Epidermal melanocyte (primary cell): Measurements from ENCODE around the gene RAD21L1.

Source experiments
- DNase-seq: peaks from one replicate; pipeline ENCODE4 v3.0.0; 2011; ENCODE audit warnings: low spot score; ENCODE audit not compliant: insufficient read length

Gene RAD21L1

DNA sequence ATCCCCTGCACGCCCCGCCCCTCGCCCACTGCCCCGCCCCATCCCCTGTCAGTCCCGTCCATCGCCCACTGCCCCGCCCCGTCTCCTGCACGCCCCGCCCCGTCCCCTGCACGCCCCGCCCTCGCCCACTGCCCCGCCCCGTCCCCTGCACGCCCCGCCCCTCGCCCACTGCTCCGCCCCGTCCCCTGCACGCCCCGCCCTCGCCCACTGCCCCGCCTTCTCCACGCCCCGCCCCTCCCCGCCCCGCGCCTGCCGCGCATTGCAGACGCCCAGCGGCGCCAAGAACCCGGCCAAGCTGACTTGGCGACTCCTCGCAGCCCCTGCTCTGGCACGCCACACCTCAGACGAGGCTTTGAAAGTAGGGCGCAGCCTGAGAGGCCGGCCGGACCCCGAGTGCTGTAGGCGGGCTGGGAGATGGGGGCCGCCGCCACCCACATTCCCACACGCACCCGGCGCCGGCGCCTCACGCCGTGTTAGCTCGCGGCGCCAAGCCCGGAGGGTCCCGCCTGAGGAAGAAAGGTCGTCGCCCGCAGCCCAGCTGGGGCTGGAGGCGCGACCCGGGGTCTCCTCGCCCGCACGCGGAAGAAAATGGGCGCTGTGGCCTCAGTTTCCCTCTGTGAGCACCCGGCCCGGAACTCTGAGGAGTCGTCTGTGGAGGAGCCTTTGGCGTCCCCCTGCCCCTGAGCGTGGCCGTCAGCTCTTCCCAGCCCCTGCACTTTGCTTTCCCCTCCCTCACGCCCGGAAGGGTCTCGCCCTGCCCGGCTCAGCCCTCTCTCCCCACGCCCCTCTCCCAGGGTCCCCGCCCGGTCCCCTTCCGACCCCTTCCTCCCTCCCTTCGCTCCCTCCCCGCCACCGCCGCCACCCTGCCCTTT, at the start of gene RAD21L1:
Gene RAD21L1, plus strand, starts transcription at position 262 of the 872 bp plus-strand sequence. CDS start 2,410 bp downstream, outside the sequence.
- DNase-seq: peak; percentile 41

DNA sequence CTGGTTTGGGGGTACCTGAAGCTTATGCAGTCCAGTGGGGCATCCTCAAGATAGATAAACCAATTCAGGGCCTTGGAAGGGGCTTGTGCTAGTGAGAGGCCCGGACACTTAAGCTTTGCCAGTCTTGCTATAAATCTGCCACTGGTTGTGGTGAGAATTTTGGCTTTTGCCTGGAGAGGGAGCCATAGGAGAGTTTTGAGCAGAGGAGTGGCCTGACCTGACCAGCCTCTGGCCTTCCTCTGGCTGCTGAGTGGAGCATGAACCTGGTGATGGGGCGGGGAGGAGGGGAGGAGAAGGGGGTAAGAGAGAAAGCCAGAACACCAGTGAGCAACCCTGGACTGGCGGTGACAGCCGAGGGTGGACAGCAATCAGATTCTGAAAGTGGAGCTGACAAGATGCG, 48.2 kb upstream of the RAD21L1 start:
- DNase-seq: no peak

DNA sequence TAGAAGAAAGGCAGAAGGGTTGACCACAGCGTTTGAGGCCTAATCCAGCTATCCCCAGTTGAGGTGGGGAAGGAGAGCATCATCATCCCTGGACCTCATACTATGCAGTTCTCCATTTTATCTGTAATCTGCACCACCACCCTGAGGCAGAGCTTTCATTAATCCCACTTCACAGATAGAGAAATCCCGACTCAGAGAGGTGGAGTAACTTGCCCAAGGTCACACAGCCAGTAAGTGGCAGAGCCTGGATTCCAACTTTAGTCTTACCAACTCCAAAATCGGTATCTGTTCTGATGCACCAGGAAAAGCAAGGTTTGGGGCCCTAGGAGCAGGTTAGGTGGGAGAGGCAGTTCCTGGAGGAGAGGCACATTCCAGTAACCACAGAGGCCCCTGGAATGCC, 47.7 kb upstream of the RAD21L1 start:
- DNase-seq: no peak

- no peak for DNase-seq
Observed at GRCh38 chr20:1178623-1179022, 47.2 kb upstream of the RAD21L1 start.

GRCh38 chr20:1180949-1181348, 44.9 kb upstream of the RAD21L1 start:
- no peak for DNase-seq

GRCh38 chr20:1182106-1182505, 43.7 kb upstream of the RAD21L1 start:
- no peak for DNase-seq

DNA sequence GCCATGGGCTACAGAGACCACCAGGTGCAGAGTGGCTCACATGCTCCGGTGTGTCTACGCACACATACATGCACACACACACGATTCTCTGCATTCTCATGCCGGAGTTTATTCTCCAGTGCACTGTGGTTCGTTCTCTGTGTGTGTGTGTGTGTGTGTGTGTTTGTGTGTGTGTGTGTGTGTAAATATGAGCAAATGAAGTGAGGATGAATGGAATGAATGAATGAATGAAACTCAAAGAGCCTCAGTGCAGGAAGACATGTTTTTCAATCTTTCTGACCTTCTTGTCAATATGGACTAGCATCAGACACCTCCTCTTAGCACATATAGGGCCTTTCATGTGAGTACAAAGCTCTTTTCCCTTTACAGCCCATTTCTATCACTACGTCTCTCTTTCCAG, 42.7 kb upstream of the RAD21L1 start:
- DNase-seq: no peak

- no peak for DNase-seq
Observed at GRCh38 chr20:1184260-1184637, 41.6 kb upstream of the RAD21L1 start.

- no peak for DNase-seq
Observed at GRCh38 chr20:1184638-1185315, 41.1 kb upstream of the RAD21L1 start, which contains the start of gene TMEM74B. TSS of gene TMEM74B (minus strand) at chr20:1184981. CDS start at chr20:1183801, 1,180 bp downstream.

- no peak for DNase-seq
Observed at GRCh38 chr20:1185316-1185741, 40.5 kb upstream of the RAD21L1 start.

GRCh38 chr20:1185790-1186334, 40.0 kb upstream of the RAD21L1 start:
- no peak for DNase-seq

GRCh38 chr20:1186367-1186991, 39.4 kb upstream of the RAD21L1 start:
- no peak for DNase-seq

DNA sequence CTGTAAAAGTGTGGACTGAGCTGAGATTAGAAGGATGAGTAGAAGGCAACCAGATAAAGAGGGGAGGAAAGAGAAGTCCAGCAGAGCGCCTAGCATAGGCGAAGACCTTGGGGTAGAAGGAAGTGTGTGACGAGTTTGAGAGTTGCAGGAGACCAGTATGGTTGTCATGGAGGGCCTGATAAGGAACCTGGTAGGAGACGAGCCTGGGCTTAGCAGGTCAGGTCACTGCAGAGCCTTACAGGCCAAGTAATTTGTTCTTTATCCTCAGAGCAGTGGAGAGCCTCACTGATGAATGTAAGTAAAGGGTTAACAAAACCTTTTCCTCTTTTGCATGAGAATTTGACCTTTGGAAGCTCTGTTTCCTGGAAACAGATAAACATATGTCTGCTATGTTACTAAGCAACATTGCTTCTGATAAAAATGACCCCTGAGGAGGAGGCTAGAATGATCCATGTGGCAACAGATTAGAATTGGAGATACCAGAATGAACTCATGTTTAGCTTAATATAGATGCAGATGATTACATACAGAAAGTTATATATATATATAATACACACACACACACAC, 38.2 kb upstream of the RAD21L1 start:
- no peak for DNase-seq

- DNase-seq: no peak
Observed at GRCh38 chr20:1188347-1188746, 37.5 kb upstream of the RAD21L1 start.

DNA sequence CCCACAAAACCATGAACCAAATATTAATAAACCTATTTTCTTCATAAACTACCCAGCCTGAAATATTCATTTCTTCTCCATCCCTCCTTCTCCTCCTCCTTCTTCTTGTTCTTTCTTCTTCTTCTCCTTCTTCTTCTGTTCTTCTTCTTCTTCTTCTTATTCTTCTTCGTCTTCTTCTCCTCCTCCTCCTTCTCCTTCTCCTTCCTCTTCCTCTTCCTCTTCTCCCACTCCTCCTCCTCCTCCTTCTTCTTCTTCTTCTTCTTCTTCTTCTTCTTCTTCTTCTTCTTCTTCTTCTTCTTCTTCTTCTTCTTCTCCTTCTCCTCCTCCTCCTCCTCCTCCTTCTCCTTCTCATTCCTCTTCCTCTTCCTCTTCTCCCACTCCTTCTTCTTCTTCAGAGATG, 36.0 kb upstream of the RAD21L1 start:
- DNase-seq: no peak

DNA sequence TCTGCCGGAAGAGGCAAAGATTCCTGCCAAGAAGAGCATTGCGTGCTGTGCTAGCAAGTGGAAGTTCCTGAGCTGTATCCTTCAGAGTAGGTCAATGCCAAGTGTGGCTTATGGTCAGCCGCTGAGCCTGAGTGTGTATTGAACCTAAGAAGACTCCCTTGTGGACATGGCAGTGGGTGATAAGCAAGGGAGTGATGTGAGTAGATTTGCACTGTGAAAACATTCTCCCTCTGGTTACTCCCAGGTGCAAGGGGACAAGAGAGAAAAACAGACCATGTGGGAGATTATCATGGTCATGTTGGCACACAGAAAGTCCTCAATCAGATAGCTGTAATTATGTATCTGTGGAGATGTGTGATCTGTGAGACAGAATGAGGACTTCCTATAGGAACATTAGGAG, 35.0 kb upstream of the RAD21L1 start:
- no peak for DNase-seq

DNA sequence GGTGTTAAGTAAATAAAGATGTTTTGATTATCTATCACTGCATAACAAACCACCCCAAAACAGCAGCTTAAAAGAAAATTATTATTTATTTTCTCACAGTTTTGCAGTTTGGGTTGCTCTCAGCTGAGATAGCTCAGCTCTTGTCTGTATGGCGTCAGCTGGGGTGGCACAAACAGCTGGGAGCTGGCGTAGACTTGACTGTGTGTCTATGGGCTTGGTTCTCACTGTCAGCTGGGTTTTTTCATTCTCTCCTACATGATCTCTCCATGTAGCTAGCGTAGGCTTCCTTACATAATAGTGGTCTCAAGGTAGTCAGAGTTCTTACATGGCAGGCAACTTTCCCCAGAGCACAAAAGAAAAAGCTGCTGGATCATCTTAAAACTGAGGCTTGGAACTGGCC, 34.5 kb upstream of the RAD21L1 start:
- DNase-seq: no peak

DNA sequence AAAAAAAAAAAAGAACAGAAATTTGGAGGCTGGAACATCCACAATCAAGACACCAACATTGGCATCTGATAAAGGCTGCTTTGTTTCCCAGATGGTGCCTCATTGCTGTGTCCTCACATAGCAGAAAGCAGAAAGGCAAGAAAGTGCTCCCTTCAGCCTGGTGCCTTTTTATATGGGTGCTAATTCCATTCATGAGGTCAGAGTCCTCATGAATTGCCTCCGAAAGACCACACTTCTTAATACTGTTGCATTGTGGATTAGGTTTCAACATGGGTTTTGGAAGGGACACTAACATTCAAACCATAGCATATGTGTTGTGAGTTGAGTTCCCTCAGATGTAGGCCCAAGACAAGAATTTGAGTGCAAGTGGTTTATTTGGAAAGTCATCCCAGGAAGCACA, 30.6 kb upstream of the RAD21L1 start:
- no peak for DNase-seq

DNA sequence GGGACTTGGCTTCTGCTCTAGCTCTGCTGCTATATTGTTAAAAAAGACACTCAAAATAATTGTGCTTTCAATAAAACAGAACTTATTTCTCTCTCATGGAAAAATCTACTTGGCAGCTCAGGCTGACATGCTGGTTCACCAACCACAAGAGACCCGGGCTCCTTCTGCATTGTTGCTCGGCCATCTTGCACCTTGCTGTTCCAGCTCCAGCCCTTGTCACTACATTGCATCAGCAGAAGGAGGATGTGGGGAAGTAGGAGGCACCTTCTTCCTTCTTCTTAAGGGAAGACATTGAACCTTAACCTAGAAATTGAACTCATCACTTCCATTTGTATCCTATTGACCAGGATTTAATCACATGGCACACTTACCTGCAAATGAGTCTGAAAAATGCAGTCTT, 29.2 kb upstream of the RAD21L1 start:
- DNase-seq: no peak

DNA sequence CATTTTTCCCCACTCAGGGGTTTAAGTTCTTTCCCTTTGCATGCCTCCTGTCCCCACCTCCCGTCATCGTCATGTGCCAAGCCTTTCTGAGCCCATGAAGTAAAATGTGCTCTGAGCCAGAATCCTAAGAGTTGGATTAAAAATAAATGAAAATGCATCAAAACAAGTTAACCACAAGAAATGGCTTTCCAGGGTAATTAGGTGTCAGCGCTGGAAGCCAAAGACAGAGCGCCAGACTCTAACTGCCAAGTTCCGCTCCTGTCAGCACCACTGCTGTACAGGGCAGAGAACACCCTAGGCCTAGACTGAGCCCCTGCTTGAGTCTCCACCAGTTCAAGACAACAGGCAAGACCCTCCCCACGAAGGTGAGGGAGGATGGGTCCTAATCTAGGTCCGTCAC, 28.0 kb upstream of the RAD21L1 start:
- no peak for DNase-seq

DNA sequence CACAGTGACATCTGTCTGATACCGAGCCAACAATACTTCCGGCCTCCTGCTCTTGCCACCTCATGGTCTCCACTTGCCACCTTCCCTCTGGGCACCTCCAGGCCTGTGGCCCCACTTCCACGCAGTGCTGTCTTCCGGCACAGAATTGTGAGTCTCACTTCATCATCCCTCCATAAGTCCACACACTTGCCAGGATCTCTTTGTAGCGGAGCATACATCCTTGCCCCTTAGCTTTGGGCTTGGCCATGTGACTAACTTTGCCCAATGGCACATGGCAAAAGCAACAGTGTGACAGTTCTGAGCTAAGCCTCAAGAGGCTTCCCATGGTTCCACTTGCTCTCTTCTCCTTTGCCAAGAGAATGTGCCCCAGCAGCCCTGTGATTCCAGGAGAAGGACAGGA, 27.1 kb upstream of the RAD21L1 start:
- no peak for DNase-seq
